SK-N-SH (cell line): ENCODE results near the gene RICTOR. TPM values are rescaled to one million over a fixed set of nuclear protein-coding genes. Genes with fewer than 3 reads are reported as not detected.

Experiments
- CTCF ChIA-PET: fragments of 300-600, 350-600 bp; formaldehyde crosslinking; extraction: SDS; loops from one replicate; lab custom pipeline; 2021; lab: Yijun Ruan, JAX
- POLR2A ChIA-PET: fragments of 350-600 bp; sonication (Branson Sonifier 250); formaldehyde crosslinking; extraction: SDS; loops from one replicate; lab custom pipeline; 2020; ENCODE audit warnings: antibody characterized with exemption, inconsistent platforms; lab: Yijun Ruan, JAX
- DNase-seq: peaks from one replicate; pipeline ENCODE4 v3.0.0; 2012
- H2AFZ ChIP-seq: fragments of 200-600 bp; sonication (generic); 2 replicates; pipeline ENCODE4 v1.8.1; 2016; ENCODE audit warnings: antibody characterized with exemption, mild to moderate bottlenecking, low read depth
- H3F3A ChIP-seq: fragments of 200-600 bp; sonication (generic); replicated peaks from 2 replicates; pipeline ENCODE3; 2016; ENCODE audit warnings: antibody characterized with exemption, mild to moderate bottlenecking; ENCODE audit not compliant: insufficient read depth
- H3K27ac ChIP-seq, 2 experiments: fragments of 200-500 bp in 1 of 2; fragments of 200-600 bp in 1 of 2; sonication (Bioruptor generic) in 1 of 2; sonication (generic), shearing (Covaris generic) in 1 of 2; 2 replicates each; pipeline versions ENCODE4 v1.5.1 to v1.6.1; 2014 to 2016; ENCODE audit warnings: low read depth in 2 of 2, inconsistent platforms in 1 of 2, low read length in 1 of 2, mild to moderate bottlenecking in 1 of 2, mixed read lengths in 1 of 2
- H3K27me3 ChIP-seq: fragments of 200-600 bp; sonication (generic), shearing (Covaris generic); 2 replicates; pipeline ENCODE4 v1.6.1; 2016; ENCODE audit warnings: mixed run types; ENCODE audit not compliant: insufficient read depth
- H3K36me3 ChIP-seq, 2 experiments: fragments of 200-500 bp in 1 of 2; fragments of 200-600 bp in 1 of 2; sonication (Bioruptor generic) in 1 of 2; sonication (generic) in 1 of 2; replicated peaks in 1 of 2; 2 replicates each; pipeline versions ENCODE3 to v1.5.1; 2014 to 2016; ENCODE audit warnings: low read length in 1 of 2, mild to moderate bottlenecking in 1 of 2; ENCODE audit not compliant: insufficient read depth in 2 of 2, control insufficient read depth in 1 of 2
- H3K4me1 ChIP-seq, 2 experiments: fragments of 200-500 bp in 1 of 2; fragments of 200-600 bp in 1 of 2; sonication (Bioruptor generic) in 1 of 2; sonication (generic), shearing (Covaris generic) in 1 of 2; 2 replicates each; pipeline versions ENCODE4 v1.5.1 to v1.6.1; 2014 to 2016; ENCODE audit warnings: low read depth in 1 of 2, low read length in 1 of 2, mixed run types in 1 of 2; ENCODE audit not compliant: insufficient read depth in 2 of 2, control insufficient read depth in 1 of 2
- H3K4me2 ChIP-seq: fragments of 200-600 bp; sonication (generic), shearing (Covaris generic); 2 replicates; pipeline ENCODE4 v1.6.1; 2017; ENCODE audit warnings: mixed run types
- H3K4me3 ChIP-seq, 2 experiments: fragments of 200-500 bp in 1 of 2; fragments of 200-600 bp in 1 of 2; sonication (Bioruptor generic) in 1 of 2; sonication (generic), shearing (Covaris generic) in 1 of 2; 2 replicates each; pipeline versions ENCODE4 v1.5.1 to v1.8.1; 2014 to 2016; ENCODE audit warnings: low read depth in 2 of 2, inconsistent platforms in 1 of 2, low read length in 1 of 2, mild to moderate bottlenecking in 1 of 2, mixed read lengths in 1 of 2, moderate library complexity in 1 of 2
- H3K79me2 ChIP-seq: fragments of 200-600 bp; sonication (generic); 2 replicates; pipeline ENCODE4 v1.8.1; 2017; ENCODE audit warnings: mild to moderate bottlenecking; ENCODE audit not compliant: insufficient read depth
- H3K9ac ChIP-seq: fragments of 200-600 bp; sonication (generic); 2 replicates; pipeline ENCODE4 v1.6.1; 2017; ENCODE audit warnings: mixed run types
- H3K9me2 ChIP-seq: fragments of 200-600 bp; sonication (generic); 2 replicates; pipeline ENCODE4 v1.6.1; 2017; ENCODE audit warnings: mixed run types
- H3K9me3 ChIP-seq: fragments of 200-600 bp; sonication (generic); 2 replicates; pipeline ENCODE4 v1.6.1; 2017; ENCODE audit warnings: mixed run types, mild to moderate bottlenecking, moderate library complexity
- H4K20me1 ChIP-seq: fragments of 200-600 bp; sonication (generic); 2 replicates; pipeline ENCODE4 v1.6.1; 2017; ENCODE audit warnings: mild to moderate bottlenecking, mixed run types; ENCODE audit not compliant: insufficient read depth
- EP300 ChIP-seq, 2 experiments: IDR thresholded peaks; 2 replicates each; pipeline versions ENCODE4 v1.4.0 to v1.6.1; 2012; ENCODE audit warnings: borderline replicate concordance in 1 of 2, low read depth in 1 of 2, low read length in 1 of 2
- FOSL2 ChIP-seq: IDR thresholded peaks from 2 replicates; pipeline ENCODE4 v1.4.0; 2012; ENCODE audit warnings: low read depth, mild to moderate bottlenecking, moderate library complexity, borderline replicate concordance
- GATA2 ChIP-seq: sonication (generic); formaldehyde crosslinking; IDR thresholded peaks from 2 replicates; pipeline ENCODE4 v1.5.0; 2020; ENCODE audit warnings: mild to moderate bottlenecking, missing genetic modification reagents
- JUND ChIP-seq: IDR thresholded peaks from 2 replicates; pipeline ENCODE4 v1.4.0; 2012
- RCOR1 ChIP-seq: fragments of 150-350 bp; IDR thresholded peaks from 2 replicates; pipeline ENCODE4 v1.6.1; 2017; ENCODE audit warnings: antibody characterized with exemption, low read length
- RFX5 ChIP-seq: IDR thresholded peaks from 2 replicates; pipeline ENCODE4 v1.6.1; 2012; ENCODE audit warnings: mild to moderate bottlenecking, improper control_type of control experiment, low read length
- SMC3 ChIP-seq: IDR thresholded peaks from 2 replicates; pipeline ENCODE4 v1.6.1; 2012; ENCODE audit warnings: low read depth, low read length, improper control_type of control experiment
- TCF12 ChIP-seq: IDR thresholded peaks from 2 replicates; pipeline ENCODE4 v1.4.0; 2012
- TEAD4 ChIP-seq: IDR thresholded peaks from 2 replicates; pipeline ENCODE4 v1.4.0; 2012; ENCODE audit warnings: mild to moderate bottlenecking, borderline replicate concordance; ENCODE audit not compliant: insufficient read depth
- WGBS: methylation state at CpG from one replicate; pipeline ENCODE4 v1.1.6; 2017; ENCODE audit warnings: low lambda C conversion rate; 5-methylcytosine and 5-hydroxymethylcytosine counted together
- polyA plus RNA-seq, 3 experiments: library from polyadenylated mRNA; depleted of rRNA; stranded (reverse); fragments of >200 nt; gene quantifications; 2 replicates each; pipeline ENCODE4 v1.2.3, GENCODE V29; 2012
- TF ChIP-seq, protein P1 (sequence below): IDR thresholded peaks from 2 replicates; pipeline ENCODE4 v1.4.0; 2012; ENCODE audit warnings: low read depth, borderline replicate concordance
- TF ChIP-seq, protein P2 (sequence below): fragments of 150-350 bp; IDR thresholded peaks from 2 replicates; pipeline ENCODE4 v1.6.1; 2017; ENCODE audit warnings: antibody characterized with exemption, low read length, low read depth, borderline replicate concordance

The RICTOR gene
- polyA plus RNA-seq, 1 of the 3 experiments (the other 2 are of a cell fraction), result 1.6 TPM

DNA sequence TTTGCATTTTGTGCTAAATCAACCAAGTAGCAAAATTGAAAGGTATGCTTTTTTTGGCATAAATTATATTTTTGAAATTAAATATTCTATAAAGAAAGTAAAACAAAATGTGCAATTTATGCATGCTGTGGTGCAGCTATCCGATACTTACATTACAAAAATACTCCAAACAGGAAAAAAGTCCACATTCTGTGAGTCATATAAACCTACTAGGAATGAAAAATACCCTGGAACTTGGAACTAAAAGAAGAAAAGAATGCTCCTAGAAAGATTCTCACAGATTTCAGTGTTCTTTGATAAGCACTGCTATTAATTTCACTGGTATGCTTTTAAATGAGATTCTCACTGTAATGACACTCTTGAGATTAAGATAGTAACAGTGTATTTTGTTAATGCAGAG lies 135.8 kb downstream of the RICTOR start:
- DNase-seq, result no peak
- CTCF ChIA-PET, result interaction anchor here (0.8 to 2.7 kb wide), 4 partner anchors 16 to 746 kb away, joined by 3 to 11 read pairs (median 4); no protein-coding TSS in a partner anchor

DNA sequence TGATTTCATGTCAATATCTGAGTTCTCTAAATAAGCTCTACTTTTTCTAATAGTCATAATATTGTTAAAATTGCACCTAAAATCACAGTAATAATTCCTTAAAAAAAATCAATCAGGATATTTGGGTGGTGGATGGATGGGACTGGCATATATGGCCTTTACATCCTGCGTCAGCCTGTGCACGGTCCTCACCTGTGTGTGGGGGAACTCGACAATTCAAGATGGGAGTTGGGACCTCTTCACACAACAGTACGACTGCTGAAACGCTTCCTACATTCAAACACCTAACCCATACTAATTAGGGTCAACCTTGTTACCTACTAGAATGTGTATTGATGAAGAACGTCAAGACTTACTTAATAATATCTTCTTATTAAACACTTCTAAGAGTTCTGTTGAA lies 137.9 kb downstream of the RICTOR start:
- TF ChIP-seq, protein P1, sequence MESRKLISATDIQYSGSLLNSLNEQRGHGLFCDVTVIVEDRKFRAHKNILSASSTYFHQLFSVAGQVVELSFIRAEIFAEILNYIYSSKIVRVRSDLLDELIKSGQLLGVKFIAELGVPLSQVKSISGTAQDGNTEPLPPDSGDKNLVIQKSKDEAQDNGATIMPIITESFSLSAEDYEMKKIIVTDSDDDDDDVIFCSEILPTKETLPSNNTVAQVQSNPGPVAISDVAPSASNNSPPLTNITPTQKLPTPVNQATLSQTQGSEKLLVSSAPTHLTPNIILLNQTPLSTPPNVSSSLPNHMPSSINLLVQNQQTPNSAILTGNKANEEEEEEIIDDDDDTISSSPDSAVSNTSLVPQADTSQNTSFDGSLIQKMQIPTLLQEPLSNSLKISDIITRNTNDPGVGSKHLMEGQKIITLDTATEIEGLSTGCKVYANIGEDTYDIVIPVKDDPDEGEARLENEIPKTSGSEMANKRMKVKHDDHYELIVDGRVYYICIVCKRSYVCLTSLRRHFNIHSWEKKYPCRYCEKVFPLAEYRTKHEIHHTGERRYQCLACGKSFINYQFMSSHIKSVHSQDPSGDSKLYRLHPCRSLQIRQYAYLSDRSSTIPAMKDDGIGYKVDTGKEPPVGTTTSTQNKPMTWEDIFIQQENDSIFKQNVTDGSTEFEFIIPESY, result no peak
- TF ChIP-seq SMC3 (no peak), GATA2 (CRISPR knock-in tag) (no peak), TEAD4 (no peak), RFX5 (no peak), RCOR1 (no peak), EP300 (IDR thresholded peaks at IDR 0.05; ENCODE audit: borderline replicate concordance in 1 of 2, low read depth in 1 of 2, low read length in 1 of 2) (no peak), TCF12 (no peak), JUND (no peak)
- TF ChIP-seq, protein P2, sequence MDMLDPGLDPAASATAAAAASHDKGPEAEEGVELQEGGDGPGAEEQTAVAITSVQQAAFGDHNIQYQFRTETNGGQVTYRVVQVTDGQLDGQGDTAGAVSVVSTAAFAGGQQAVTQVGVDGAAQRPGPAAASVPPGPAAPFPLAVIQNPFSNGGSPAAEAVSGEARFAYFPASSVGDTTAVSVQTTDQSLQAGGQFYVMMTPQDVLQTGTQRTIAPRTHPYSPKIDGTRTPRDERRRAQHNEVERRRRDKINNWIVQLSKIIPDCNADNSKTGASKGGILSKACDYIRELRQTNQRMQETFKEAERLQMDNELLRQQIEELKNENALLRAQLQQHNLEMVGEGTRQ, result no peak
- TF ChIP-seq, all 33 proteins: peak for 0
- no peak overlapping the region for H3K27ac ChIP-seq
- CTCF ChIA-PET, result interaction anchor here (2.7 kb wide), 1 partner anchor 14 kb away, joined by 11 read pairs; no protein-coding TSS in a partner anchor

More for the DNA sequence above, 135.8 kb downstream of the RICTOR start:
- peak overlapping the region; percentile 3; the same call in 1 of the 2 replicates for H3K4me2 ChIP-seq
- no peak overlapping the region for H2AFZ ChIP-seq
- H4K20me1 ChIP-seq, result no peaks in the 10 kb centered on the region
- H3K9me2 ChIP-seq, result no peaks in the 10 kb centered on the region
- H3K27ac ChIP-seq, result peak overlapping the region in 1 of 2 experiments; percentile 50; a peak in 2 of 4 replicates
- POLR2A ChIA-PET, result no interaction called here
- peaks cover 22% of the 10 kb centered on the region for H3F3A ChIP-seq
- no peak overlapping the region for H3K4me3 ChIP-seq
- peaks cover 57 to 68% of the 10 kb centered on the region in 2 experiments for H3K36me3 ChIP-seq
- H3K4me1 ChIP-seq, result peaks cover 0 to 11% of the 10 kb centered on the region in 2 experiments; a peak in 1 of 4 replicates
- H3K9ac ChIP-seq, result no peak overlapping the region
- no peaks in the 10 kb centered on the region for H3K9me3 ChIP-seq
- no peaks in the 10 kb centered on the region for H3K79me2 ChIP-seq
- peak; percentile 17; the same call in 1 of the 2 replicates for TF ChIP-seq FOSL2
- TF ChIP-seq RFX5, result no peak
- 71% methylated on average over 1 of the region's 1 CpG for WGBS
- H3K27me3 ChIP-seq, result no peaks in the 10 kb centered on the region

More for the DNA sequence above, 137.9 kb downstream of the RICTOR start:
- H3K9me2 ChIP-seq, result no peaks in the 10 kb centered on the region
- no peaks in the 10 kb centered on the region for H3K79me2 ChIP-seq
- 98% methylated on average over 6 of the region's 6 CpGs for WGBS
- DNase-seq, result no peak
- H3K4me3 ChIP-seq, result no peak overlapping the region
- peaks cover 58 to 62% of the 10 kb centered on the region in 2 experiments for H3K36me3 ChIP-seq
- POLR2A ChIA-PET, result no interaction called here
- no peak overlapping the region for H2AFZ ChIP-seq
- no peaks in the 10 kb centered on the region for H3K27me3 ChIP-seq
- H3K9me3 ChIP-seq, result no peaks in the 10 kb centered on the region
- H3F3A ChIP-seq, result peaks cover 22% of the 10 kb centered on the region
- no peak overlapping the region for H3K4me2 ChIP-seq
- H3K9ac ChIP-seq, result no peak overlapping the region
- no peaks in the 10 kb centered on the region for H4K20me1 ChIP-seq
- H3K4me1 ChIP-seq, result peaks cover 0 to 11% of the 10 kb centered on the region in 2 experiments; a peak in 1 of 4 replicates
